ENCODE results near the gene ATXN1.

Gene ATXN1

DNA sequence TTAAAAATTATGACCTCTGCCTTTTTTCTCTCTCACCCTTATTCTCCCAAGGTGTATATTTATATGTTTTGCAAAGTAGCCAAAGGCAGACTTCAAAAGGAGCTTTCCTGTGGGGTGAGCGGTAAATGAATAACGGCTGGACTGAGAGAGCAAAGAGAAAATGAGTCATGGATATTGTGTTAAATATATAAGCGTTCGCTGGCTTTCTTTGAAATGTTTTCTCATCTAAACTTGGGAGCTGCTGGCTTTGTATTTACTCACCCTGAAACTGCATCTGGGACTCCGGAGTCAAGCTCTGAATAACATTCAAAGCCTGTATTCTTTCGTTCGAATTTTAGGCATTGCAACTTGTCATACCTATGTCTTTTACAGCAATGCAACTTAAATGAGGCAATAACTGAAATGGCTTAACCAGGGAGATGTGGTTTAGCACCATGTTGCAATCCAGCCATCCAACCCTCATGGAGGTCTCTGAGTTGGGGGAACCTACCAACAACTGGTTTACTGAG, 32.0 kb downstream of the ATXN1 start:
- peak overlapping the region; percentile 54 to 94 for H3K27ac Mint-ChIP-seq

GRCh38 chr6:16728513-16729182, 32.6 kb downstream of the ATXN1 start:
- no peak for DNase-seq
- Mint-ChIP-seq H3K27ac (peak overlapping the region; percentile 54 to 94), H3K27me3 (no peaks in the 10 kb centered on the region), H3K4me3 (no peak overlapping the region), H3K4me1 (peaks cover 88% of the 10 kb centered on the region), H3K9me3 (no peaks in the 10 kb centered on the region)
- ATAC-seq, result no peak

More for the DNA sequence above, 32.0 kb downstream of the ATXN1 start:
- Mint-ChIP-seq H3K27me3 (no peaks in the 10 kb centered on the region), H3K4me3 (no peak overlapping the region), H3K4me1 (peaks cover 88% of the 10 kb centered on the region), H3K9me3 (no peaks in the 10 kb centered on the region)
- peak; percentile 77 for ATAC-seq
- DNase-seq, result peak in 1 of 2 donors; percentile 35

DNA sequence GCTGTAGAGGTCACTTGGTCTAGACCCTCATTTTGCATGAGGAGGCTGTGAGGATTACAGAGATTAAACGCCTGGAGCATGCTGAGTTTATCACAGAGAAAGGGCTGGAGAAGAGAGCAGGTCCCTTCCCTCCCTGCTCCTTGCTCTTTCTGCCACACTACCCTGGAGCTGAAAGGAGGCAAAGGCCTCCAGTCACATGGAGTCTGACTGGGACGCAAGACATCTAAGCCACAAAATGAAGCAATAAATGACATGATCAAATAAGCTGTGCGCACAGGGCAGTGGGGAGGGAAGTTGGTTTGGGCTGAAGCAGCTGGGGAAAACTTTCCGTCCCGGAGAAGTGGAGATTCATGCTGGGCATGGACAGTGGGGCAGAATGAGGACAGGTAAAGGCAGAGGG, 33.3 kb downstream of the ATXN1 start:
- no peak overlapping the region for H3K4me3 Mint-ChIP-seq
- DNase-seq (no peak), ATAC-seq (no peak)
- no peaks in the 10 kb centered on the region for H3K27me3 Mint-ChIP-seq
- H3K27ac Mint-ChIP-seq, result peak overlapping the region; percentile 24 to 75
- H3K4me1 Mint-ChIP-seq, result peaks cover 81% of the 10 kb centered on the region
- H3K9me3 Mint-ChIP-seq, result no peaks in the 10 kb centered on the region

DNA sequence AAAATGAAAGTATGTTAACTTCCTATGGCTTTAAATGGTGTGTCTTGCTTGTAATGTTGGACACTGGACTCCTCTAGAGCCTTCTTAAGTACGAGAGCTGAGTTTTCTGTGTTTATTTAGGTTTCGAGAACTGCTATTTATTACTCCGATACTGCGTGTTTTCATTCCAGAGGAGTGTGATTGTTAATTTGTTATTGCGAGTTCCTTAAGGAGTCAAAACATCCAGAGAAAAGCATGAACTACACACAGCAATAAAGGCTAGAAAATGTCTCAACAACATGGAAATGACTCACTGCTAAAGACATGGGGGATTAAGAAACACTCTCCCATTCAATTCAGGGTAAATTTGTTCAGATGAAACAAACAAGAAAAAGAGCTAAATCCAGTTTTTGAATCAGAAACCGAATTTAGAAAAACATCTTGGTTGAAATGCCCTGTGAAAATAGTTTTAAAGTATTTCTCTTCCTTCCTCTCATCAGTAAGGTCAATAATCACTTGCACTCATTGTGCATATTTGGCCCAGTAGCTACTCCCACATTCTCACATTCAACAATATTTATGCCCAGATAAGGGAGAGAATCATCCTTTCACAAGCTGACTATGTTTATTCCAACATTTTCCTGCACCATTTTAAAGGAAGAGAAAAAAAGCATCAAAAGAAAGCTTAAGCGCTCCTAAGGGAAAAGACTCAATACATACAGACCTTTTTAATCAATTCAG, 36.0 kb downstream of the ATXN1 start:
- no peak for DNase-seq
- no peak overlapping the region for H3K4me3 Mint-ChIP-seq
- no peaks in the 10 kb centered on the region for H3K27me3 Mint-ChIP-seq
- H3K9me3 Mint-ChIP-seq, result no peaks in the 10 kb centered on the region
- H3K27ac Mint-ChIP-seq, result no peak overlapping the region
- no peak for ATAC-seq
- peaks cover 63% of the 10 kb centered on the region for H3K4me1 Mint-ChIP-seq

DNA sequence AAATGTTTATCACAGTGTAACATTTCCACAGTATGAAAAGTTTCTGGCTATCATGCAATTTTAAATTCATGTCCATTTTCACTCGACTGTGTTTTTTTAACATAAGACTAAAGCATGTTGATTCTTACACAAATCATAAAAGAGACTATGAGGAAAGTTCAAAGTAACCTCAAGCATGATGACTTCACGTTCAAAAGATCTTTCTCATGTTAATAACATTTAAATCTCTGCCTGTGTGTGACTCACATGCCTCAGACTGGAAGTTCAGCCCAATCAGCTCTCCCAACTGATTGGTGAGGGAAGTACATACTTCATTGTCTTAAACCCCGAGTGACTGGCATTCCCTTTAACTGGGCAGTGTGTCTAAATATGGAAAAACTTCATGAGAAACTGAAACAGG, 37.4 kb downstream of the ATXN1 start:
- ATAC-seq (peak; percentile 64), DNase-seq (no peak)
- Mint-ChIP-seq H3K4me3 (no peak overlapping the region), H3K27ac (no peak overlapping the region), H3K9me3 (no peaks in the 10 kb centered on the region), H3K27me3 (no peaks in the 10 kb centered on the region), H3K4me1 (peaks cover 58% of the 10 kb centered on the region)

GRCh38 chr6:16723402-16723801, 37.9 kb downstream of the ATXN1 start:
- Mint-ChIP-seq H3K4me3 (no peak overlapping the region), H3K27ac (no peak overlapping the region), H3K4me1 (peaks cover 59% of the 10 kb centered on the region), H3K9me3 (no peaks in the 10 kb centered on the region), H3K27me3 (no peaks in the 10 kb centered on the region)
- no peak for DNase-seq
- no peak for ATAC-seq

GRCh38 chr6:16722630-16723029, 38.6 kb downstream of the ATXN1 start:
- DNase-seq (no peak), ATAC-seq (no peak)
- H3K4me1 Mint-ChIP-seq, result peaks cover 56% of the 10 kb centered on the region
- no peaks in the 10 kb centered on the region for H3K9me3 Mint-ChIP-seq
- no peaks in the 10 kb centered on the region for H3K27me3 Mint-ChIP-seq
- H3K4me3 Mint-ChIP-seq, result no peak overlapping the region
- no peak overlapping the region for H3K27ac Mint-ChIP-seq

DNA sequence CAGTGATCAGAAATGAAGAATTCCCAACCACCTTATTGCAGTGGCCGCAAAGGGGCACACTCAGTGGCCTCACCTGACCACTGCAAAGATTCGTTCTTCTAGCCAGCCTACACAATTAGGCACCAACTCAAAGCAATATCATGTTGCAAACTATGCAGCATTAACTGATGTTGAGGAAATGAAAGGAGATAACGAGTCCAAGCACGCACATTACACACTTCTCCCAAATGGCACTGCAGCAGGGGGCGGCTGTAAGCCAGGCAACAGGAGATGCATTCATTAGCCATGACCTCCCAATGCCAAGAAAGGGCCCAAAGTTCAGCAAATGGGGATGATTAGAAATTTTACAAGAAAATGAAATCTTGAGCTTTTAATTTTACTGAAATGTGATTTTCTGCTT, 39.3 kb downstream of the ATXN1 start:
- H3K4me3 Mint-ChIP-seq, result no peak overlapping the region
- H3K9me3 Mint-ChIP-seq, result no peaks in the 10 kb centered on the region
- DNase-seq (no peak), ATAC-seq (no peak)
- no peak overlapping the region for H3K27ac Mint-ChIP-seq
- no peaks in the 10 kb centered on the region for H3K27me3 Mint-ChIP-seq
- peaks cover 61% of the 10 kb centered on the region for H3K4me1 Mint-ChIP-seq

DNA sequence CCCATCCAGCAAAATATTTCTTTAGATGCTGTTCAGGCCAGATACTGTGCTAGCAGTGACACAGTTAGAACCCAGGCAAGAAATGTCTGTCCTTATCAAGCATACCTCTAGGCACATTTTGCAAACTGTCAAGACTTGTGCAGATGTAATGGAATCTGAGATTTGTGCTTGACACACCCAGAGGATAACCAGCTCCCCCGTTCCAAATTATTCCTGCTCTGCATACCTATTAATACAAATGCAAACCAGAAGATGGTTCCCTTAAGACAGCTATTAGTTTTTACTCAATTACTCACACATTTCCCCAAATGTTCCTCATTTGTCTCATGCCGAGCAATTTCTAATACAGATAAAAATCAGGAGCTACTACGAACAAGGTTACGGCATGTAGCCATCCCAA, 40.4 kb downstream of the ATXN1 start:
- no peak for ATAC-seq
- peaks cover 60% of the 10 kb centered on the region for H3K4me1 Mint-ChIP-seq

GRCh38 chr6:16719488-16719887, 41.8 kb downstream of the ATXN1 start:
- Mint-ChIP-seq H3K27me3 (no peaks in the 10 kb centered on the region), H3K4me1 (peaks cover 56% of the 10 kb centered on the region), H3K4me3 (no peak overlapping the region), H3K9me3 (no peaks in the 10 kb centered on the region), H3K27ac (no peak overlapping the region)
- DNase-seq (no peak), ATAC-seq (no peak)

More for the DNA sequence above, 40.4 kb downstream of the ATXN1 start:
- no peak for DNase-seq
- Mint-ChIP-seq H3K9me3 (no peaks in the 10 kb centered on the region), H3K27me3 (no peaks in the 10 kb centered on the region), H3K27ac (no peak overlapping the region), H3K4me3 (no peak overlapping the region)

DNA sequence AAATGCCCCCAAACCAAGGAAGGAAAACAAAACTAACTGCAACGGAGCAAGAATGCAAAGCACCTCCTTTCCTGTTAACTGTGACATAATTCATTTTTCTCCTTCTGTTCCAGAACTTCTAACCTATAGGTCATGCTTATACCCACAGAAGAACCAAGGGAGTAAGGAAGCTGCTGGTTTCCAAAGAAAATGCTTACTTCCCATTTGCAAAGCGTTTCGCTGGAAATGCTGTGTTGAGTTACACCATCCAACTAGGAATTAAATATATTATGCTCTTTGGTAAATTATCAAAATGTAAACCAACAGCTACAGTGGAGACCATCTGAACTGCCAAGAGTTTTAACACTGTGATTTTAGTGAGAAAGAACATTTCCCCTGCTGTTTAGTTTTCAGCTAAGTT, 42.9 kb downstream of the ATXN1 start:
- Mint-ChIP-seq H3K9me3 (no peaks in the 10 kb centered on the region), H3K4me1 (peaks cover 59% of the 10 kb centered on the region), H3K4me3 (no peak overlapping the region), H3K27ac (no peak overlapping the region), H3K27me3 (no peaks in the 10 kb centered on the region)
- ATAC-seq (no peak), DNase-seq (no peak)

DNA sequence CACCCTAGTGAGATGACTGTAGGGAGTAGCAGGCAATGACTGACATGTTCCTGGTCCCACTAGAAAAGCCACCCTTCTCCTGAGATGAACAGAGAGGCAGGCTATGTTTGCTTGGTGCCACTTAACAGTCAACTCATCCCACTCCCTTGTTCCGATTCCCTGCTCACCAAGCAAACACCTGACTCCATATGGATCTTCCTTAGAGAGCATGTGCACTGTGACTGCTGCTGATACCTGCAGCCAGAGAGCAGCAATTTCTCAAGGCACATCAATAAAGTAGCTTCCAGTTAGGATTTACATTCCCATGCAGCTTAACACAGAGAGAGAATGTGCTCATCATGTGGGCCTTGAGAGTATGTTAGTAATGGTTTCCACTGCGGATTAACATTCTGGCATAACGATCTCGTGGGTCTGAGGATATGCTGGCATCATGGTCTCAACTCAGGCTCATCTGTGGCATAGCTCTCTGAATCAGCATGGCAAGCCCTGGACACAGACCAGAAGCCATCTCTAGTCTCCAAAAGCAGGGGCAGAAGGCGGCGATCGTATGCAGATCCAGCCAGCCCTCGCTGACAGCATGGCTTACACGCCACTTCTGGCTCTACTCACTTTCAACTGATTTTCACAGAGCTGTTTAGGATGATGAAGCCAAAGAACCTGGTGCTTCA, 43.9 kb downstream of the ATXN1 start:
- no peak overlapping the region for H3K27ac Mint-ChIP-seq
- H3K4me1 Mint-ChIP-seq, result peaks cover 66% of the 10 kb centered on the region

GRCh38 chr6:16716321-16716858, 44.9 kb downstream of the ATXN1 start:
- Mint-ChIP-seq H3K27ac (no peak overlapping the region), H3K27me3 (no peaks in the 10 kb centered on the region), H3K4me3 (no peak overlapping the region), H3K4me1 (peaks cover 71% of the 10 kb centered on the region), H3K9me3 (no peaks in the 10 kb centered on the region)
- DNase-seq (no peak), ATAC-seq (no peak)

More for the DNA sequence above, 43.9 kb downstream of the ATXN1 start:
- Mint-ChIP-seq H3K27me3 (no peaks in the 10 kb centered on the region), H3K9me3 (no peaks in the 10 kb centered on the region), H3K4me3 (no peak overlapping the region)
- DNase-seq (no peak), ATAC-seq (no peak)

DNA sequence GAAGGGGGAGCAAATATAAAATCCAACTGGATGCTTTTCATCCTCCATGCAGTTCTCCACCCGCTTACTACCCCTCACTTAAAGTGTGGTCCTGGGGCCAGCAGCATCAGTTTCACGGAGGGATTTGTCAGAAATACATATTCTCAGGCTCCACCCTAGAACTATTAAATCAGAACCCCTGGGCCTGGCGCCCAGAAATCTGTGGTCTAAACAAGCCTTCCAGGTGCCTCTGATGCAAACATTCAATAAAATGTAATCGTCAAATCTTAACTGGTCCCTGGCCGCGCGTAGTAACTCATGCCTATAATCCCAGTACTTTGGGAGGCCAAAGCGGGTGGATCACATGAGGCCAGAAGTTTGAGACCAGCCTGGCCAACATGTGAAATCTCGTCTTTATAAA, 47.7 kb downstream of the ATXN1 start:
- DNase-seq, result no peak

GRCh38 chr6:16712931-16713484, 48.3 kb downstream of the ATXN1 start:
- peak overlapping the region; percentile 81 to 96 for H3K27ac Mint-ChIP-seq
- peaks cover 79% of the 10 kb centered on the region for H3K4me1 Mint-ChIP-seq
- no peak for DNase-seq
- ATAC-seq, result peak; percentile 68
- no peaks in the 10 kb centered on the region for H3K27me3 Mint-ChIP-seq
- no peaks in the 10 kb centered on the region for H3K9me3 Mint-ChIP-seq
- peak overlapping the region; percentile 46 to 84 for H3K4me3 Mint-ChIP-seq

More for the DNA sequence above, 47.7 kb downstream of the ATXN1 start:
- no peak for ATAC-seq
- Mint-ChIP-seq H3K4me1 (peaks cover 76% of the 10 kb centered on the region), H3K9me3 (no peaks in the 10 kb centered on the region), H3K4me3 (no peak overlapping the region), H3K27ac (peak overlapping the region in 1 of 2 donors; percentile 19), H3K27me3 (no peaks in the 10 kb centered on the region)

All from stimulated activated naive CD8-positive, alpha-beta T cell treated with anti-CD3 and anti-CD28 coated beads, Interleukin-15, amount 100 ng/mL, for 72 hours (primary cell).